GM12875 (cell line): ENCODE measurements around the gene RNF141.

ENCODE experiments used
- H3K4me3 ChIP-seq: one replicate; pipeline ENCODE4 v1.5.1; 2011; ENCODE audit warnings: low read depth, low read length, control low read depth
- TF ChIP-seq, protein P1 (sequence below): IDR thresholded peaks from 2 replicates; pipeline ENCODE4 v1.5.1; 2011; ENCODE audit warnings: low read depth, mild to moderate bottlenecking, control low read depth, inconsistent platforms, low read length, moderate library complexity, borderline replicate concordance; ENCODE audit not compliant: insufficient read depth

Gene RNF141

DNA sequence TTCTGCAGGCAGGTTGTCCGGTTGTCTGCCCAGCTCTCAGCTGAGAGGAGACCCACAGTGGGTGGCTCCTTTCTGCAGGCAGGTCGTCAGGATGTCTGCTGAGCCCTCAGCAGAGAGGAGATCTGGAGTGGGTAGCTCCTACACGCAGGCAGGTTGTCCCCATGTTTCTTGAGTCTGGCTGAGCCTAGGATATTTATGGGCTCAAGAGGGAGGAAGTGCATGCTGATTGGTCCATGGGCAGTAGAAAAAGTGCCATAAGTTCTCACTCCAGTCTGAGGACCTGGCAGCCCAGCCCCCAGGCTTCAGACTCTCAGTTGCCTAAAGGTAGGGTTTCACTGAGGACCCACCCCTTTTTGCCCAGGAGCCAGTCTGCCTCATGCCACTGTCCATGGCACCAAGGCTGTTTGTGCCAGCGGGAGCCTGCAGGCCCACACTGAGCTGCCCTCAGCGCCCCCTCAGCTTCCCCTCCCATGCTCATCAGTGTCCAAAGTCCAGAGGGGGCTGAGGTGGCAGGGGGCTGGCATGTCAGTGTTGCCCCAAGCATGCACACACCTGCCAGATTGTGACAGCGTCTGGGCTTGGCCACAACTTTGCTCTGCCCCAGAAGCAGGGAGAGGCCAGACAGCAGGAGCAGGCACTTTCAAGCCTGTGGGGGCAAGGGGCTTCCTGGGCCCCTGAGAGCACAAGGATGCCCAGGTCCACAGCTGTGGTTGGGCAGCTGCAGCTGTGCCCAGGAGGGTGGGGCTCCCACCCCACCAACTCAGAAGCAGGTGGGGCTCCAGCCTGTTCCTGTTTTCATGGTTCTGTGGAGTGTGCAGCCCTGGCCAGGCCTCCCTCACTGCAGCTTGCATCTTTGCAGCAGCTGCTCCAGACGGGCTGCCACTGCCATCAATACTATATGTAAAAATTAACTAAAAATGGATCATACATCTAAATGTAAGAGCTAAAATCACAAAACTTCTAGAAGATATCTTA, 3.8 kb upstream of the RNF141 start:
- H3K4me3 ChIP-seq = no peak overlapping the region
- TF ChIP-seq, protein P1, sequence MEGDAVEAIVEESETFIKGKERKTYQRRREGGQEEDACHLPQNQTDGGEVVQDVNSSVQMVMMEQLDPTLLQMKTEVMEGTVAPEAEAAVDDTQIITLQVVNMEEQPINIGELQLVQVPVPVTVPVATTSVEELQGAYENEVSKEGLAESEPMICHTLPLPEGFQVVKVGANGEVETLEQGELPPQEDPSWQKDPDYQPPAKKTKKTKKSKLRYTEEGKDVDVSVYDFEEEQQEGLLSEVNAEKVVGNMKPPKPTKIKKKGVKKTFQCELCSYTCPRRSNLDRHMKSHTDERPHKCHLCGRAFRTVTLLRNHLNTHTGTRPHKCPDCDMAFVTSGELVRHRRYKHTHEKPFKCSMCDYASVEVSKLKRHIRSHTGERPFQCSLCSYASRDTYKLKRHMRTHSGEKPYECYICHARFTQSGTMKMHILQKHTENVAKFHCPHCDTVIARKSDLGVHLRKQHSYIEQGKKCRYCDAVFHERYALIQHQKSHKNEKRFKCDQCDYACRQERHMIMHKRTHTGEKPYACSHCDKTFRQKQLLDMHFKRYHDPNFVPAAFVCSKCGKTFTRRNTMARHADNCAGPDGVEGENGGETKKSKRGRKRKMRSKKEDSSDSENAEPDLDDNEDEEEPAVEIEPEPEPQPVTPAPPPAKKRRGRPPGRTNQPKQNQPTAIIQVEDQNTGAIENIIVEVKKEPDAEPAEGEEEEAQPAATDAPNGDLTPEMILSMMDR = no peak

DNA sequence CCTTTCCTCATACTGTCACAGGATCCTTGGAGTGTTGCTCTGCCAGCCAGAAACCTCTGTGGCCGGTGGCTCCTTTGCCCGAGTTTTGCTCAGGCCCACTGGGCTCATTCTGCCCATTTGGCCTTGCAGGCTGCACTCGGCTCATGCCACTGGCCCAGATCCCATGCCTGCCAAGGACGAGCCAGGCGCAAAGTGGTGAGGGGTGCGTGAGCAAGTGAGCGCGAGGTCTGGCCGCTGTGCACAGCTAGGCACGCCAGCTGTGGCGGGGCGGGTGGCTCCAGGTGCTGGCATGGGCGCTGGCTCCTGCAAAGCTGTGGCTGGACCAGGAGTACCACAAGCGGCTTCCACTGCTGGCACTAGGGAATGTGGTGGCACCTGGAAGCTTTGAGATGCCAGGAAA, 2.8 kb upstream of the RNF141 start:
- TF ChIP-seq, protein P1 = no peak
- H3K4me3 ChIP-seq = no peak overlapping the region

DNA sequence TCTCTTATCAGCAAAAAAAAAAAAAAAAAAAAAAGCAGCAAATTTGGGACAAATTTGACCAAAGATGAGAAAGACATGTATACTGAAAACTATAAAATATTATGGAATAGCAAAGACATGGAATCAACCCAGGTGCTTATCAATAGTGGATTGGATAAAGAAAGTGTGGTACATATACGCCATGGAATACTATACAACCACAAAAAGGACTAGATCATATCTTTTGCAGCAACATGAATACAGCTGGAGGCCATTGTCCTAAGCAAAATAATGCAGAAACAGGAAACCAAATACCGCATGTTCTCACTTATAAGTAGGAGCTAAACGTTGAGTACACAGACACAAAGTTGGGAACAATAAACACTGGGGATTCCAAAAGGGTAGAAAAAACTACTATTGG, 1.8 kb upstream of the RNF141 start:
- TF ChIP-seq, protein P1 = no peak

DNA sequence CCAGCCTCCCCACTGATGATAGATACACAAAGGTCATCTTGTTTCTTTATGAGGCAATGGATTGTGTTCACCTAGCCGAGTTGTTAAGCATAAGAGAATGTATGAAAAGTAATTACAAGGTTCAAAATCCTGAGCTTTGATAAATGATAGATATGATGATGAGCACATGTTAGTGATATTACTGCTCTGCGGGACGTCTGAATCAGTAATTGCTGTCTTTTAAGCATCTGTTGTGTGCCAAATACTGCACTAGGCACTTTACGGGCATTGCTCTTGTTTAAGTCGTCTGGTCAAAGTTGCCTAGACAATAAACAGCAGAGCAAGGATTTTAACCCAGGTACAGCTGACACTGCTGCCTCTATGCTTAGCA, 559 bp upstream of the RNF141 start:
- TF ChIP-seq, protein P1 = no peak
- H3K4me3 ChIP-seq = peak overlapping the region; percentile 92

More for the DNA sequence above, 1.8 kb upstream of the RNF141 start:
- no peak overlapping the region for H3K4me3 ChIP-seq

DNA sequence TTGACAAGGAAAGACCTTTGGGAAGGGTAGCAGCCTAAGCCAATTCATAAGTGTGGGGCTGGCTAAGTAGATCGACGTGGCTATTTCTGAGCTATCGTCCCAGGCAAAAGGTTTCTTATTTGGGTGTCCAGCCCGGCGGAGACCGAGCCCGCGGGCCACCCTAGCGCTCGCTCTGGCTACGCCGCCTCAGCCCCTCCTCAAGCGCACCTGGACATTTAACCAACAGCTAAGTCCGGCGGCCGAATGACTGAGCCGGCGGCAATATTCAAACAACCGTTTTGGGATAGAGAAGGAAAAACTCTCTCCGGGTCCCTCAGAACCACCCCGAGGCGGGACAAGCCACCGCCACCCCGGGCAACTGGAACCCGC, 457 bp downstream of the RNF141 start:
- TF ChIP-seq, protein P1 = no peak
- peak overlapping the region; percentile 92 for H3K4me3 ChIP-seq

DNA sequence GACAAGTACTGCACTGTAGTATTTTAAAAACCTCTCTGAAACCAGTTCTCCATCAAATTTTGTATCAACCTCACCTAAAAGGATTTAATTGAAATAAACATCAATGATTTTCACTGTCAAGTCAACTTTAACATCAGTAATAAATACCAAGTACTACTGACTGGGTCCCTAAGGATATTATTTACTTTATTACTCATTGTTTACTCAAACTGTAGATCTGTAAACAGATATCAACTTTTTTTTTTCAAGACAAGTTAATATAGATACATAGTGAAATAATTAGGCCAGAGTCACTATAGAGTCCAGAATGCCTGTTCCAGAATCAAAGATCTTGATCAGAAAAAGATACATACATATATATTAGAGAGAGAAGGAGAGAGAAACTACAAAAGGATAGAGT, 1.6 kb downstream of the RNF141 start:
- H3K4me3 ChIP-seq = no peak overlapping the region
- TF ChIP-seq, protein P1 = no peak

DNA sequence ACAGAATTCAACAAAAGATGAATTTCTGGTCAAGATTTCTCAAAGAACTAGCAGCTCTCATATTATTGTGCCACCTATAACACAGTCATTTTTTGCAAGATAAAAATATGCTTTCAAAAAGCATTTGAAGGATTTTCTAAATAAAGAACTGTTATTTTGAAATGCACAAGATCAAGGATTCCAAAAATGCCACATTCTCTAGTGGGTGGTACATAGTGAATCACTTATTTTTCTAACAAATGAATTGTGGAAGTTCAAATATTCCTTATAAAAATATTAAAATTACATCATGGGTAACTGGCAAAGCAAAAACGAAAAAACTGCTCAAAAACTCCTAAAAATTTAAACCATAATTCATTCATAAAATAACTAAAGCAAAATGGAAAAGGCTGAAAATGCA, 2.1 kb downstream of the RNF141 start:
- H3K4me3 ChIP-seq = no peak overlapping the region
- TF ChIP-seq, protein P1 = no peak
